Stimulated activated CD8-positive, alpha-beta memory T cell treated with anti-CD3 and anti-CD28 coated beads, Interleukin-7, amount 100 ng/mL, for 4 hours (primary cell): ENCODE results near the gene HDGF.
A peak's percentile ranks its signal among the peaks of the same experiment; 100 is the strongest.

Source experiments
- DNase-seq, 2 donors: peaks; one replicate each; pipeline ENCODE4 v3.0.0-alpha.2; 2020; ENCODE audit warnings: low read depth in 2 of 2

The HDGF gene

GRCh38 chr1:156746728-156747631 lies 4.5 kb downstream of the HDGF start:
- peak in 1 of 2 donors; percentile 56 for DNase-seq

- no peak for DNase-seq
Measured at GRCh38 chr1:156746406-156746727, 5.1 kb downstream of the HDGF start.

GRCh38 chr1:156745881-156746280 lies 5.6 kb downstream of the HDGF start:
- no peak for DNase-seq

GRCh38 chr1:156744786-156745419 lies 6.6 kb downstream of the HDGF start:
- DNase-seq: no peak

- DNase-seq: no peak
Measured at GRCh38 chr1:156744344-156744743, 7.1 kb downstream of the HDGF start.

- DNase-seq: no peak
Measured at GRCh38 chr1:156743367-156744302, 7.8 kb downstream of the HDGF start.

- no peak for DNase-seq
Measured at GRCh38 chr1:156742801-156743200, 8.7 kb downstream of the HDGF start.

- DNase-seq: no peak
Measured at GRCh38 chr1:156742017-156742416, 9.5 kb downstream of the HDGF start.

GRCh38 chr1:156741481-156741983 lies 9.9 kb downstream of the HDGF start:
- no peak for DNase-seq

- DNase-seq: peak; percentile 95 to 98
Measured at GRCh38 chr1:156740741-156741480, 10.6 kb downstream of the HDGF start, which contains the start of gene MRPL24. TSS of gene MRPL24 (minus strand) at chr1:156741088. CDS start at chr1:156738704, 2,384 bp downstream.

GRCh38 chr1:156740237-156740740 lies 11.2 kb downstream of the HDGF start:
- no peak for DNase-seq

GRCh38 chr1:156738916-156739315 lies 12.6 kb downstream of the HDGF start:
- no peak for DNase-seq

- DNase-seq: no peak
Measured at GRCh38 chr1:156738407-156738806, 13.1 kb downstream of the HDGF start.

- no peak for DNase-seq
Measured at GRCh38 chr1:156733989-156734584, 17.4 kb downstream of the HDGF start.

GRCh38 chr1:156728599-156729462 lies 22.6 kb downstream of the HDGF start, which contains the start of gene ISG20L2:
TSS of gene ISG20L2 (minus strand) at chr1:156728766. CDS start at chr1:156727652, 1,114 bp downstream.
- peak; percentile 92 to 93 for DNase-seq

- DNase-seq: peak in 1 of 2 donors; percentile 69
Measured at GRCh38 chr1:156727926-156728598, 23.4 kb downstream of the HDGF start, which contains the start of gene METTL25B. TSS of gene METTL25B (plus strand) at chr1:156728469. CDS start at chr1:156729105, 636 bp downstream.

- no peak for DNase-seq
Measured at GRCh38 chr1:156727492-156727891, 24.0 kb downstream of the HDGF start.

- DNase-seq: no peak
Measured at GRCh38 chr1:156726549-156727226, 24.8 kb downstream of the HDGF start.
